ENCODE data around the gene TXNDC8.

GRCh38 chr9:110303133-110303532 is 34.5 kb downstream of the TXNDC8 start:
- TF ChIP-seq, protein P1, sequence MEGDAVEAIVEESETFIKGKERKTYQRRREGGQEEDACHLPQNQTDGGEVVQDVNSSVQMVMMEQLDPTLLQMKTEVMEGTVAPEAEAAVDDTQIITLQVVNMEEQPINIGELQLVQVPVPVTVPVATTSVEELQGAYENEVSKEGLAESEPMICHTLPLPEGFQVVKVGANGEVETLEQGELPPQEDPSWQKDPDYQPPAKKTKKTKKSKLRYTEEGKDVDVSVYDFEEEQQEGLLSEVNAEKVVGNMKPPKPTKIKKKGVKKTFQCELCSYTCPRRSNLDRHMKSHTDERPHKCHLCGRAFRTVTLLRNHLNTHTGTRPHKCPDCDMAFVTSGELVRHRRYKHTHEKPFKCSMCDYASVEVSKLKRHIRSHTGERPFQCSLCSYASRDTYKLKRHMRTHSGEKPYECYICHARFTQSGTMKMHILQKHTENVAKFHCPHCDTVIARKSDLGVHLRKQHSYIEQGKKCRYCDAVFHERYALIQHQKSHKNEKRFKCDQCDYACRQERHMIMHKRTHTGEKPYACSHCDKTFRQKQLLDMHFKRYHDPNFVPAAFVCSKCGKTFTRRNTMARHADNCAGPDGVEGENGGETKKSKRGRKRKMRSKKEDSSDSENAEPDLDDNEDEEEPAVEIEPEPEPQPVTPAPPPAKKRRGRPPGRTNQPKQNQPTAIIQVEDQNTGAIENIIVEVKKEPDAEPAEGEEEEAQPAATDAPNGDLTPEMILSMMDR (IDR thresholded peaks at IDR 0.05): no peak
- TF ChIP-seq EZH2 (IDR thresholded peaks at IDR 0.05): no peak

All from neural progenitor cell (in vitro differentiated cells).